Measurements from ENCODE around the gene AMHR2. TPM values are rescaled to one million over a fixed set of nuclear protein-coding genes. Genes with fewer than 3 reads are reported as not detected.

AMHR2 gene
- total RNA-seq, 1 experiment from 2014 or later = 0.29 TPM

- no peaks in the 10 kb centered on the region for H3K27me3 ChIP-seq (ENCODE audit: low read length)
- no peaks in the 10 kb centered on the region for H3K79me2 ChIP-seq (ENCODE audit: low read length)
- H3K9ac ChIP-seq (ENCODE audit: low read length) = peak overlapping the region; percentile 50
- peak overlapping the region; percentile 23; the same call in 1 of the 2 replicates for H3K4me3 ChIP-seq (ENCODE audit: low read length)
- peak overlapping the region; percentile 72 for H3K4me2 ChIP-seq (ENCODE audit: low read length)
- intact Hi-C loops (cut with micrococcal nuclease) = loop anchor here (1.0 kb wide), 1 partner anchor 24 kb away; the partner anchor contains the start of gene PCBP2
- no TSS peak for BruUV-seq (replicated peaks)
- CTCF ChIA-PET = interaction anchor here (0.5 to 1.6 kb wide), 5 partner anchors 11 to 107 kb away, joined by 3 to 7 read pairs (median 4); partner anchors contain the start of gene AAAS
- no peaks in the 10 kb centered on the region for H4K20me1 ChIP-seq (ENCODE audit: low read length)
- H3K9me2 ChIP-seq (replicated peaks; ENCODE audit: low read length) = no peaks in the 10 kb centered on the region
- no peaks in the 10 kb centered on the region for H3K36me3 ChIP-seq (ENCODE audit: low read depth, low read length)
- H2AFZ ChIP-seq (ENCODE audit: low read length) = peak overlapping the region; percentile 36; the same call in 1 of the 2 replicates
- H3K4me1 ChIP-seq (ENCODE audit: insufficient read depth, low read length) = peaks cover 44% of the 10 kb centered on the region
- no peak for TF ChIP-seq EZH2phosphoT487 (IDR thresholded peaks at IDR 0.05; ENCODE audit: borderline replicate concordance, low read length)
- TF ChIP-seq, protein P1, sequence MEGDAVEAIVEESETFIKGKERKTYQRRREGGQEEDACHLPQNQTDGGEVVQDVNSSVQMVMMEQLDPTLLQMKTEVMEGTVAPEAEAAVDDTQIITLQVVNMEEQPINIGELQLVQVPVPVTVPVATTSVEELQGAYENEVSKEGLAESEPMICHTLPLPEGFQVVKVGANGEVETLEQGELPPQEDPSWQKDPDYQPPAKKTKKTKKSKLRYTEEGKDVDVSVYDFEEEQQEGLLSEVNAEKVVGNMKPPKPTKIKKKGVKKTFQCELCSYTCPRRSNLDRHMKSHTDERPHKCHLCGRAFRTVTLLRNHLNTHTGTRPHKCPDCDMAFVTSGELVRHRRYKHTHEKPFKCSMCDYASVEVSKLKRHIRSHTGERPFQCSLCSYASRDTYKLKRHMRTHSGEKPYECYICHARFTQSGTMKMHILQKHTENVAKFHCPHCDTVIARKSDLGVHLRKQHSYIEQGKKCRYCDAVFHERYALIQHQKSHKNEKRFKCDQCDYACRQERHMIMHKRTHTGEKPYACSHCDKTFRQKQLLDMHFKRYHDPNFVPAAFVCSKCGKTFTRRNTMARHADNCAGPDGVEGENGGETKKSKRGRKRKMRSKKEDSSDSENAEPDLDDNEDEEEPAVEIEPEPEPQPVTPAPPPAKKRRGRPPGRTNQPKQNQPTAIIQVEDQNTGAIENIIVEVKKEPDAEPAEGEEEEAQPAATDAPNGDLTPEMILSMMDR (conservative IDR thresholded peaks at IDR 0.05; ENCODE audit: low read depth, low read length) = no peak
- no peak for TF ChIP-seq EZH2 (IDR thresholded peaks at IDR 0.05; ENCODE audit: low read length, unreplicated experiment)
- DNase-seq = peak; percentile 97
- peaks cover 14% of the 10 kb centered on the region for H3F3A ChIP-seq (ENCODE audit: low read length, unreplicated experiment)
- no peaks in the 10 kb centered on the region for H3K9me3 ChIP-seq (ENCODE audit: low read length)
- H3K27ac ChIP-seq (ENCODE audit: low read length) = peak overlapping the region; percentile 90
- POLR2A ChIA-PET (ENCODE audit: unreplicated experiment) = interaction anchor here (0.6 to 1.4 kb wide), 5 partner anchors 8 to 76 kb away, joined by 3 to 6 read pairs (median 4); no protein-coding TSS in a partner anchor
- peak; percentile 95 for ATAC-seq
These were observed 4.4 kb downstream of the AMHR2 start for GRCh38 chr12:53427905-53428594.

- Histone ChIP-seq H3K4me1 (ENCODE audit: insufficient read depth, low read length) (peaks cover 44% of the 10 kb centered on the region), H3K9me2 (replicated peaks; ENCODE audit: low read length) (no peaks in the 10 kb centered on the region), H3K9me3 (ENCODE audit: low read length) (no peaks in the 10 kb centered on the region), H3K27ac (ENCODE audit: low read length) (peak overlapping the region; percentile 90), H3K4me3 (ENCODE audit: low read length) (no peak overlapping the region), H3K79me2 (ENCODE audit: low read length) (no peaks in the 10 kb centered on the region), H3K27me3 (ENCODE audit: low read length) (no peaks in the 10 kb centered on the region), H3F3A (ENCODE audit: low read length, unreplicated experiment) (peaks cover 14% of the 10 kb centered on the region), H2AFZ (ENCODE audit: low read length) (no peak overlapping the region), H3K36me3 (ENCODE audit: low read depth, low read length) (no peaks in the 10 kb centered on the region), H4K20me1 (ENCODE audit: low read length) (no peaks in the 10 kb centered on the region), H3K9ac (ENCODE audit: low read length) (no peak overlapping the region), H3K4me2 (ENCODE audit: low read length) (peak overlapping the region; percentile 62)
- ATAC-seq = peak; percentile 2; the same call in 1 of the 2 replicates
- no peak for TF ChIP-seq EZH2 (IDR thresholded peaks at IDR 0.05; ENCODE audit: low read length, unreplicated experiment)
- TF ChIP-seq, protein P1 (conservative IDR thresholded peaks at IDR 0.05; ENCODE audit: low read depth, low read length) = no peak
- no peak for TF ChIP-seq EZH2phosphoT487 (IDR thresholded peaks at IDR 0.05; ENCODE audit: borderline replicate concordance, low read length)
- CTCF ChIA-PET = interaction anchor here (0.5 to 1.6 kb wide), 4 partner anchors 10 to 108 kb away, joined by 3 to 7 read pairs (median 4); partner anchors contain the start of gene AAAS
- no TSS peak for BruUV-seq (replicated peaks)
- intact Hi-C loops (cut with micrococcal nuclease) = loop anchor here (1.0 kb wide), 1 partner anchor 24 kb away; the partner anchor contains the start of gene PCBP2
- POLR2A ChIA-PET (ENCODE audit: unreplicated experiment) = interaction anchor here (0.9 to 1.4 kb wide), 2 partner anchors 12 to 76 kb away, joined by 3 to 6 read pairs; no protein-coding TSS in a partner anchor
- DNase-seq = no peak
These were observed 5.1 kb downstream of the AMHR2 start for GRCh38 chr12:53428741-53429140.

DNA sequence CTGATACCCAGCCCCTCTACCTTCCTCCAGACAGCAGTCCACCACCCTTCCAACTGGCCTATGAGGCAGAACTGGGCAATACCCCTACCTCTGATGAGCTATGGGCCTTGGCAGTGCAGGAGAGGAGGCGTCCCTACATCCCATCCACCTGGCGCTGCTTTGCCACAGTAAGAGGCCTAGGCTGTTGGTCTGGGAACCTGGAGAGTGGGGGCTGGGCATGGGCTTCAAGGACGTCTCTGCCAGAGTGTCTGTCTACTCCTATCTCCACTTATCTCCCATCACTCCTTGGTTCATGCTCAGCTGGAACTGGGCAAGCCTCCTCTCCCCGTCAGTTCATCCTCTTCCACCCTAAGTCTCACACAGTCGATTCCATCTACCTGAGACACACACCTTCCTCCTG is 6.5 kb downstream of the AMHR2 start:
- no TSS peak for BruUV-seq (replicated peaks)
- no peaks in the 10 kb centered on the region for H3K36me3 ChIP-seq (ENCODE audit: low read depth, low read length)
- TF ChIP-seq, protein P1 (conservative IDR thresholded peaks at IDR 0.05; ENCODE audit: low read depth, low read length) = no peak
- TF ChIP-seq EZH2 (IDR thresholded peaks at IDR 0.05; ENCODE audit: low read length, unreplicated experiment) (no peak), EZH2phosphoT487 (IDR thresholded peaks at IDR 0.05; ENCODE audit: borderline replicate concordance, low read length) (no peak)
- no peak for ATAC-seq
- H3K79me2 ChIP-seq (ENCODE audit: low read length) = no peaks in the 10 kb centered on the region
- peaks cover 14% of the 10 kb centered on the region for H3F3A ChIP-seq (ENCODE audit: low read length, unreplicated experiment)
- intact Hi-C loops (cut with micrococcal nuclease) = no loop called here
- H3K4me3 ChIP-seq (ENCODE audit: low read length) = no peak overlapping the region
- H3K9me2 ChIP-seq (replicated peaks; ENCODE audit: low read length) = no peaks in the 10 kb centered on the region
- H3K4me1 ChIP-seq (ENCODE audit: insufficient read depth, low read length) = peaks cover 44% of the 10 kb centered on the region
- no peaks in the 10 kb centered on the region for H3K27me3 ChIP-seq (ENCODE audit: low read length)
- H4K20me1 ChIP-seq (ENCODE audit: low read length) = no peaks in the 10 kb centered on the region
- H3K9ac ChIP-seq (ENCODE audit: low read length) = no peak overlapping the region
- H3K27ac ChIP-seq (ENCODE audit: low read length) = no peak overlapping the region
- H2AFZ ChIP-seq (ENCODE audit: low read length) = no peak overlapping the region
- H3K4me2 ChIP-seq (ENCODE audit: low read length) = no peak overlapping the region
- CTCF ChIA-PET = no interaction called here
- no peak for DNase-seq
- POLR2A ChIA-PET (ENCODE audit: unreplicated experiment) = no interaction called here
- no peaks in the 10 kb centered on the region for H3K9me3 ChIP-seq (ENCODE audit: low read length)

All from PC-3 (cell line).